SK-N-SH treated with all-trans-retinoic acid at 6 μM for 48 hours (cell line): ENCODE measurements around the gene HSDL1.

Experiments
- GLIS3 ChIP-seq: fragments of 250-450 bp; sonication (Bioruptor Pico); IDR thresholded peaks from 2 replicates; pipeline ENCODE4 v1.5.0; 2020; ENCODE audit warnings: mild to moderate bottlenecking, moderate library complexity
- TCF4 ChIP-seq: fragments of 250-450 bp; sonication (Bioruptor Pico); IDR thresholded peaks from 2 replicates; pipeline ENCODE4 v1.8.0; 2021; ENCODE audit warnings: mild to moderate bottlenecking, moderate library complexity, borderline replicate concordance
- ZNF565 ChIP-seq: fragments of 450-650 bp; formaldehyde crosslinking; conservative IDR thresholded peaks from 2 replicates; pipeline ENCODE4 v1.5.0; 2020; ENCODE audit warnings: low read depth, mild to moderate bottlenecking, moderate library complexity
- ZNF70 ChIP-seq: fragments of 450-650 bp; formaldehyde crosslinking; IDR thresholded peaks from 2 replicates; pipeline ENCODE4 v1.5.0; 2020; ENCODE audit warnings: mild to moderate bottlenecking, moderate library complexity
- TF ChIP-seq, protein P1 (sequence below): fragments of 250-450 bp; sonication (Bioruptor Pico); IDR thresholded peaks from 2 replicates; pipeline ENCODE4 v1.8.0; 2021; ENCODE audit warnings: low read depth, mild to moderate bottlenecking, moderate library complexity, borderline replicate concordance

DNA sequence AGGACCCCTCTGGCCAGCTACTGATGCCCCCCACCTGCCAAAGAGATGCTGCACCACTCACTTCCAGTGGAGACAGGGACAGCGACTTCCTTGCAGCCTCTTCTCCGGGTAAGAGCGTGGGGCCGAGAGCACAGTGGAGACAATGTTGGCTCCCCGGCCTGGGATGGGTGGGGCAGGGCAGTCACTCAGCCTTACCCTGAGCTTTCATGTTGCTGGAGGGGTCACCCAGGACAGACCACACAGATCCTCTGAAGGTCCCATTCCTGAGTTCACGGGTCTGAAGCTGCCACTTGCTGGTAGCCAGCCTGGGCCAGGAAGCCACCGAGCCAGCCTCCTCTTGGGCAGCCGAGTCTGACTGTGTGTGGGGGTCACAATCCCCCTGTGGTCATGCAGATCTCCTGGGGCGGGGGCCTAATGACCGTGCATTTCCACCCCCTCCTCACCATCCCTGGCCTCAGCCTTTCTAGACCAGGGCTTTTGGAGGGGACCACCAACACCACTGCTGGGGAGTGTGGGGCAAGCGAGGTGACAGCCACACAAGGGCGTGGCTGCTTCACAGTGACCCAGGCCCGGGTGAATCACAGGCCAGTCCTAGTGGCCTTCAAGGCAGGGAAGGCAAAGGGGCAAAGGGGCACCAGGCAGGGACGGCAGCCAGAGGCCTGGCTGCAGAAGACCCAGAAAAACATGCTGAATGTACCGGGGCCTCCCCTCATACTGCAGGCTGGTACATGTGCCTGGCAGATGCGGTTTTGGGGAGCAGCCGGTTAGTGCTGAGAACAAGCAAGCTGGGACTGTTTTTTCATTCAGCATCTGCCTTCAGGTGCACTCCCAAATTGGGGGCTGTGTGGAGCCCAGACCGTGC is 31.4 kb upstream of the HSDL1 start:
- TF ChIP-seq ZNF565 (CRISPR knock-in tag): no peak
- TF ChIP-seq, protein P1, sequence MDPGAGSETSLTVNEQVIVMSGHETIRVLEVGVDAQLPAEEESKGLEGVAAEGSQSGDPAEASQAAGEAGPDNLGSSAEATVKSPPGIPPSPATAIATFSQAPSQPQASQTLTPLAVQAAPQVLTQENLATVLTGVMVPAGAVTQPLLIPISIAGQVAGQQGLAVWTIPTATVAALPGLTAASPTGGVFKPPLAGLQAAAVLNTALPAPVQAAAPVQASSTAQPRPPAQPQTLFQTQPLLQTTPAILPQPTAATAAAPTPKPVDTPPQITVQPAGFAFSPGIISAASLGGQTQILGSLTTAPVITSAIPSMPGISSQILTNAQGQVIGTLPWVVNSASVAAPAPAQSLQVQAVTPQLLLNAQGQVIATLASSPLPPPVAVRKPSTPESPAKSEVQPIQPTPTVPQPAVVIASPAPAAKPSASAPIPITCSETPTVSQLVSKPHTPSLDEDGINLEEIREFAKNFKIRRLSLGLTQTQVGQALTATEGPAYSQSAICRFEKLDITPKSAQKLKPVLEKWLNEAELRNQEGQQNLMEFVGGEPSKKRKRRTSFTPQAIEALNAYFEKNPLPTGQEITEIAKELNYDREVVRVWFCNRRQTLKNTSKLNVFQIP: no peak
- TF ChIP-seq GLIS3: no peak
- no peak for TF ChIP-seq TCF4 (CRISPR knock-in tag)
- no peak for TF ChIP-seq ZNF70 (CRISPR knock-in tag)
